GM18951 (cell line): ENCODE data around the gene PTPRN2.
"Not testable (repeated sequence)": the region's sequence is repeated elsewhere in the genome, so short reads cannot be mapped to it uniquely, and the experiment has no call there.

ENCODE experiments used
- POLR2A ChIP-seq: IDR thresholded peaks from 4 replicates; pipeline ENCODE4 v1.6.1; 2011; ENCODE audit warnings: mild to moderate bottlenecking; ENCODE audit not compliant: insufficient read length, insufficient read depth; ENCODE audit errors: extremely low read depth
- in situ Hi-C: fragments of 300-500 bp; cut with MboI; formaldehyde crosslinking; loops from one replicate; pipeline ENCODE4 v1.12.0; 2022; ENCODE audit warnings: low sequenced_read_pairs, mixed read lengths, inconsistent platforms; ENCODE audit not compliant: unreplicated experiment

The PTPRN2 gene

DNA sequence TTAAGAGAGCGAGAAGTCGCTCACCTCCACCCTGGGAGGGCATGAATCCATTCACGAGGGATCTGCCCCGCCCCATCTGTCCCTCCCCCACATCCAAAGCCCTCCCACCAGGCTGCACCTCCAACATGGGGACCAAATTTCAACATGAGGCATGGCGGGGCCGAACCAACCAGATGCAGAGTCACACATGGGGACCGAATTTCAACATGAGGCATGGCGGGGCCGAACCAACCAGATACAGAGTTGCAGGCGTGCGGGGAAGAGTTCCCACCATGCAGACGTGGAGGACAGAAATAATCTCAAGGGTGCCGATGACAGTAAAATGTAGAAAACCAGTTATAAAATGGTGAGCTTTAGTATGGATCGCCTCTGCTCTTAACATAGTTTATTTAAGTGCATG is 686.5 kb downstream of the PTPRN2 start:
- no peak for TF ChIP-seq POLR2A
- in situ Hi-C loops = no loop called here

DNA sequence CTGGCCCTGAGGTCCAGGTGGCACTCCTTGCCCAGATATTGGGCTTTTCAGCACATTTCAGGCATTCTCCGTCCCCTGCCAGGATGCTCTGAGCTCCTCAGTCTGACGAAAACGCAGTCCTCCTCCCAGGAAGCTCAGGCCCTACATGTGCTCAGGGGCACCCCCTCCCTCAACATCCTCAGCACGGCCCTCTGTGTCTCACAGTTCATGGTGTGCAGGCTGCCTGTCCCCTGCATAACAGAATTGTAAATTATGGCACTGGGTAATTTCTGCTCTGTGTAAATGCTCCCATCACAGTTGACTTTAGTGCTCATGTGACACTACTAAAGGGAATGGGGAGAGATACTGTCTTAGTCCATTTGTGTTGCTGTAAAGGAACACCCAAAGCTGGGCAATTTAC is 687.1 kb downstream of the PTPRN2 start:
- in situ Hi-C loops = no loop called here
- TF ChIP-seq POLR2A = no peak

DNA sequence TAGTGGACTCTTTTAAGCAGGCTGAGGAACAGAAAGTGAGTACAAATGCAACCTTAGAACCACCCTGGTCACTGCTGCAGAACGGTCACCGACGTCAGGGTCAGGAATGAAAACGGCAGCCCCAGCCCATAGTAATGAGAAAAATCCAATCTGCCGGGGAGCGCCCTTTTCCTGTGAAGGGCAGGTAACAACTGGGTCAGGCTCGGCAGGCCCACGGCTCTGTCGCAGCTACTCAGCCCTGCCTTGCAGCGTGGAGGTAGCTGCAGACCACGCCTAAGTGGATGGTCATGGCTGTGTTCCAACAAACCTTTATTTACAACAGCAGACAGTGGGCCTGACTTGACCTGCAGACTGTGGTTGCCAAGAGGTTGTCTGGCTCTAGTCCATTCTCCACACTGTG is 687.6 kb downstream of the PTPRN2 start:
- TF ChIP-seq POLR2A = no peak
- in situ Hi-C loops = no loop called here

DNA sequence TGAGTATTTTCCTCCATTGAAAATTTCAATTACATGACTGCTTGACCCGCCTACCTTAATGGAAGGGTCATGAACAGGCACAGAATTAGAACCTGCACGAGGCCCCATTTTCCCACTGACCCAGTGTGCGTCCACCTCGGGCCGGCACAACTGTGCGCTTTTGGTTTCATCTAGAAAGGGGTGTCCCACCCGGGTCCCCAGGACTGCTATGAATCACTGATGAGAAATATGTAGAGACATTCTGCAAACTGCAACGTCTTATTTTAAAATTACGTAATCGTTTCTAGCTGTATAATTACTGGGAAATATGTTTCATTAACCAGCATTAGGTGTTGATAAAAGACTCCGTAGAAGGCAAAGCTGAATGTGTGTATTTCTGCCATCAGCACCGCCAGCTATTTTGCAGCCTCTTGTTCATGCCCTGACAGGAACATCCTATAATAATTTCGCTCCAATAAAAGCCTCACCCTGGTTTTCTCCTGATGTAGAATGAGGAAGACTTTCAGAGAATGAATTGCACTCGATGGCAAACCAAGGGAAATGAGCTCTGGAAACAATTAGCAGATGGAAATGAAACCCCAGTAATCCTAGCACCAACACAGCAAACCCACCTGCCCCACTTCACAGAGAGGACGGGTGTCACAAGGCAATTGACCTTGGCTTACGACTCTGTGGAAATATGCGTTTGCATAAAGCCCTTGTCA is 688.7 kb downstream of the PTPRN2 start:
- in situ Hi-C loops = no loop called here
- TF ChIP-seq POLR2A = no peak

DNA sequence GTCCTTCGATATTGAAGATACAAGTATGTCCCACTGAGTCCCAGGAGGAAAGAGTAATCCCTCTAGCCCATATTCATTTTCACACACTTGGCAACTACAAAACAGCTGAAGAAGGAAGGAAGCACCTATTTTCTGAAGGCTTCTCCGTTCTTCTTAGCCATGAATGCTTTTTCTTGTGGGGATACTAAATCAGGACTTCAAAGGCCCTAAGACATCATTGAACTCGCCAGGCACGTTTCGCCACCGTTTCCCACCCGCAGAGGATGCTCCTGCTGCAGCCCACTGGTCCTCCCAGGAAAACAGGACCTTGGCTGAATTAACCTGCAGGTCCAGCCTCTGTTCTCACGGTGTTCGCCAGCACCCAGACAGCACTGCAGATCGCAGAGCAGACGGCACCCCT is 689.4 kb downstream of the PTPRN2 start:
- in situ Hi-C loops = no loop called here

DNA sequence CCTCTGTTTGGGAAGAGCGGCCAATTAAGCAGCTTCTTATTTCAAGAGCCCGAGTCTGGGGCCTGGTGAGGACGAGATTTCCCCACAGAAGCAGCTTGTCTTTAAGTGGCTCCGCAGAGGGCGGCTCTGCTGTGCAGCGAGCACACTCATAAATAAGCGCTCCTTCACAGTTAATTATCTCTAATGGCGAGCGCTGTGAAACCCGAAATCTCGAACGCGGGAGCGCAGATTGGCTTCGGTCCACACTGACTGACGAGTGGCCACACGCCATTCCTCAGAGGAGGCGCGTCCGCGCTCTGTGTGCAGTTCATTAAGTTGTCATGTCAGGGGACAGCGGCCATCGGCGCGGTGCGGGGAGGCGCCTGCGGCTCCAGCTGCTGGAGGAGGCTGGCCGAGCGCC is 689.9 kb downstream of the PTPRN2 start:
- in situ Hi-C loops = no loop called here
- TF ChIP-seq POLR2A = no peak

More for the DNA sequence above, 689.4 kb downstream of the PTPRN2 start:
- no peak for TF ChIP-seq POLR2A

DNA sequence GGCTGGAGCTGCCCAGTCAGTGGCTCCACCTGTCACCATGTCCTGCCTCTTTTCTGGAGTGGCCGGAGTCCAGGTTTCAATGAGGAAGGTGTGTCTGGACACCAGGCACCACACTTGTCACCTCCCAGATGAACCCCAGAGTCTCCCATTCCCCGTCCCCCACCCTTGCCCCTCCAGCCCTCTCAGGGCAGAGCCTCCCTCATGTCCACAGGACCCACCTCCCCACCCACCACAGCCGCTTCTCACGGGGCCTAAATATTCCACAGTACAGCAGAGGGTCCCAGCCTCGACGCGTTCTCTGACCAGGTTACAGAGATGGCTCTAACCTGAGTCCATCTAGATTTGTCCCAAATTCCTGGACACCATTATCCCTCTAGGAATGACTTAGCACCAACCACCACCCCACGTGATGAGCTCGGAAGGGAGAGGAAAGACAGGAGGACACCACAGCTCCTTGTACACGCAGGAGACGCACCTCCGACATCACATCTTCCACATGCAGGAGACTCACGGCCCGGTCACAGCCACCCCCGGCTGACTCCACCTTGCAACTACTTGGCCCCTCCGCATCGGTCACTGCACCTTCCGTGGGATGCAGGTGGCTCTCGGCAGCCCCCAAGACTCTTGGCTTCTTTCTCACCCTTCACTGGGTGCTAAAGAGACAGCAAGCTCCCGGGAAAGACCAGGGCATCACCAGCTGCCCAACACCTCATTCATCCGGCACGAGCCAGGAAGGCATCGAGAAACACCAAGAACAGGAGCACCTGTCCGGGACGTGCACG is 690.7 kb downstream of the PTPRN2 start:
- no peak for TF ChIP-seq POLR2A
- in situ Hi-C loops = no loop called here

DNA sequence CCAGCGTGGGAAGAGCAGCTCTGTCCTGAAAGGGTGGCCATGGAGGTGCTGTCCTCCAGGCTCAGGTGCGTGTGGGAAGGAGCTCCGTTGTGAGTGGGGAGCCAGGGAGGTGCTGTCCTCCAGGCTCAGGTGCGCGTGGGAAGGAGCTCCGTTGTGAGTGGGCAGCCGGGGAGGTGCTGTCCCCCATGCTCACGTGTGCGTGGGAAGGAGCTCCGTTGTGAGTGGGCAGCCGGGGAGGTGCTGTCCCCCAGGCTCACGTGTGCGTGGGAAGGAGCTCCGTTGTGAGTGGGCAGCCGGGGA is 691.3 kb downstream of the PTPRN2 start:
- in situ Hi-C loops = not testable (repeated sequence)

DNA sequence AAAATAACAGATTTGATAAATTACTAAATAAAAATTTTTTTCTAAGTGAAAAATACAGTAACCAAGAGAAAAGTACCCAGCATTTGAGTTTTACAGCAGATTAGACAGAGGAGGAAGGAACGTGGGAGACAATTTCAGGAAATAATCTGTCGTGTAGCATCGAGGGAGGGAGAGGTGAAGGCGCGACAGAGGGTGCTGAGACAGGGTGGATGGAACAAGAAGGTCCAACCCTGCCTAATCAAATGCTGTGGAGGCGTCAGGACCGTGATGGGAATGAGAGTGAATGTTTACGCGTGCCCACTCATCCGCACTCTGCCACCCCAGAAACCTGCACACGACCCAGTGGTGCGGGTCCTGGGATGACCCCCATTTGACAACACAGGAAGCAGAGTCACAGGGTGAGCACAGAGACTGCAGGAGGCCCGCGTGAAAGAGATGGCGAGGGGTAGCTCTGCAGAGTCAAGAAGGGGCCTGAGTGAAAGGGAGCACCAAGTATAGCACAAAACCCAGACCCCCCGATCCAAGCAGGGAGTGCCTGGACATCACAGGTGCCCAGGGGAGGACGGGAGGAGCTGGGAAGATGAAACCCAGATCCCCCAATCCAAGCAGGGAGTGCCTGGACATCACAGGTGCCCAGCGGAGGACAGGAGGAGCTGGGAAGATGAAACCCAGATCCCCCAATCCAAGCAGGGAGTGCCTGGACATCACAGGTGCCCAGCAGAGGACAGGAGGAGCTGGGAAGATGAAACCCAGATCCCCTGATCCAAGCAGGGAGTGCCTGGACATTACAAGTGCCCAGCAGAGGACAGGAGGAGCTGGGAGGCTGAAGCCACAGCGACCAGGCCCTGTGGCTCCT is 691.9 kb downstream of the PTPRN2 start:
- TF ChIP-seq POLR2A = no peak
- in situ Hi-C loops = no loop called here

DNA sequence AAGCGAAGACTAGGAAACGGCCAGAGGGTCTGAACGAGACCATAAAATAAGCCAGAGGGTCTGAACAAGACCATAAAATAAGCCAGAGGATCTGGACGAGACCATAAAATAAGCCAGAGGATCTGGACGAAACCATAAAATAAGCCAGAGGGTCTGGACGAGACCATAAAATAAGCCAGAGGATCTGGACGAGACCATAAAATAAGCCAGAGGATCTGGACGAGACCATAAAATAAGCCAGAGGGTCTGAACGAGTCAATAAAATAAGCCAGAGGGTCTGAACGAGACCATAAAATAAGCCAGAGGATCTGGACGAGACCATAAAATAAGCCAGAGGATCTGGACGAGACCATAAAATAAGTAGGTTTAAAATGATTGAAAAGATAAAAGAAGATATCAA is 692.5 kb downstream of the PTPRN2 start:
- in situ Hi-C loops = not testable (repeated sequence)

DNA sequence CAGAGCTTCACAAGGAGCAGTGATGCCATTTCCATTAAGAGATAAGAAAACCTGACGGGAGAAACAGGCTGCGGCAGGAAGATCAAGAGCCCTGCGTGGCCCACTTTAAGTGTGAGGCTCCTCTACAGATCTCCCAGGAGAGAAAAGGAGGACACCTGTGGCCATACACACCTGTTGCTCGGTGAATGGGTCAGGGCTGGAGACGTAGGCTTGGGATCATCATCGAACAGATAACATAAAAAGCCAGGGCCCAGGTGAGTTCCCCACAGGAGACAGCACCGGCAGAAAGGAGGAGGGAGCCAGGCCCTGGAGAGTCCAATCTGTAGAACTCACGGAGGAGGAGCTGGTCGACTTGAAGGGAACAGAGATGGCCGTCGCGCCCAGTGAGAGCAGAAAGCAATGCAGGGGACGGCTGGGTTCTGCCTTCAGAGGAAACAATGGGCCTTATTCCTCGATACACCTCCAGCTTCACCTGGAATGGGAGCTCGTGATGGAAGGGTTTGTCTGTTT is 694.0 kb downstream of the PTPRN2 start:
- TF ChIP-seq POLR2A = no peak
- in situ Hi-C loops = no loop called here

DNA sequence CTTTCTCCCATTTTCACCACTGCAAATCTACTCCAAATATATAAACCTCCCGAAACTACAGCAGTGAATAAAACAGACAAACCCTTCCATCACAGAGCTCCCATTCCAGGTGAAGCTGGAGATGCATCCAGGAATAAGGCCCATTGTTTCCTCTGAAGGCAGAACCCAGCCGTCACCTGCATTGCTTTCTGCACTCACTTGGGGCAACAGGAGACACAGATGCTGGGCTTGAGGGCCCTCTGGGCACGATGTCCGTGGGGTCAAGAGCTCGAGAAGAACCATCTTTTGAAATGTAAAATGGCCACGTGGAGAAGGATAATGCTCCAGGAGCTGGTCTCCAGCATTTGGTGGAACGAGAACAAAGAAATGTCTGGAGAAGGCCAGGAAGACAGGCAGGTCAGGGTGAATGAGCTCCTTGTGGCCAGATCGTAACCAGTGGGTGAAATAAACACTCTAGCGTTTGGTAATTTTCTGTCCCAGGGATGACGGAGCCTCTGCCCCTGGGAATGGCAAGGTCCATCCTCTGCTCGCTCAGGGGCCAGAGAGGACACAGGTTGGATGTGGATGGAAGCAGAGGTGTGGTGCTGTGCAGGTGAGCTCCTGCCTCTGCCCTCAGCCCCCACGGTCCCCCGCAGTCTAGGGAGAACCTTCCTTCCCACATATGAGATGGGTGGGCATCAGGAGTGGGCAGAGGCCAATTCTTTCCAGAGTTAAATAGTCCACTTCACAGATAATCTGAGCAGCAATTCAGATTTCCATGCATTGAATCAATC is 694.7 kb downstream of the PTPRN2 start:
- in situ Hi-C loops = no loop called here
- no peak for TF ChIP-seq POLR2A

DNA sequence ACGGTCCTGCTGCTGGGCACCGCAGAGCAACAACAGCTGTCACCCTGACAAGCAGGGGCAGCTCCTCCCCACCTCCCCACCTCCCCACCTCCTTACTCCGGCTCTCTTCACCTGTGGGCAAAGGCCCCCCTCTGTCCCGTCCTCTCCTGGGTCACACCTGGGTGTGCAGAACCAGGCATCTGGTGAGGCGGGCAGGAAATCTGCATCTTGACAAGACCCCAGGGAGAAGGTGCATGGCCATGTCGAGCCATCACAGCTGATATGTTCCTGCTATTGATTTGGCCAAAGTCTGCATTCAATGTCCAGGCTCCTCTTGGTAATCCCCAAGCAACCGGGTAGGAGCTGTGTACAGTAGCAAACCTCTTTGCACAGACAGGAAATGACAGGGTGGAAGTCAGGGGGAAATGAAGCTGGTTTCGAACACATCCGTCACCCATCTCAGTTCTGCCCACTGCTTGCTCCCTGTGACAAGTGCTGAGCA is 696.7 kb downstream of the PTPRN2 start:
- no peak for TF ChIP-seq POLR2A
- in situ Hi-C loops = no loop called here

DNA sequence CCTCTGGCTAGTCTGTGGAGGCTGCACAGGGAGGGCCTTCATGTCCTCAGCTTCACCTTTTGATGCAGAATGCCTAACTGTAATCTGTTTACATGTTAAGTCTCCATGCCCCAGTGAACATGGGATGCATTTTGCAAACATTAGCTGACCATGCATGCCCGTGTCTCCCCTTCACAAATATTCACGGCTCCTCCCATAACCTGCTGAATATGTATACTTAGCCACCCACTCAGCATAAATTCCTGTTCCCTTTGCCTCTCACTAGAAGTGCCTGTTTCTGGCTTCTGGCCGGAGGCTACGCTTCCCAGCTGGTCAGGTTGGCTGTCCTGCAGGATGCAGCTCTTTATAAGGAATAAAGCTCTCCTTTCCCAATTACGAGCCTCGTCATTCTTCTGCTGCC is 698.1 kb downstream of the PTPRN2 start:
- TF ChIP-seq POLR2A = no peak
- in situ Hi-C loops = no loop called here
